Measurements from ENCODE around the gene GEMIN7.
A peak's percentile ranks its signal among the peaks of the same experiment; 100 is the strongest.

- no peak for TF ChIP-seq CTCF (IDR thresholded peaks at IDR 0.05)
- TF ChIP-seq POLR2A (IDR thresholded peaks at IDR 0.05) = peak in 1 of 2 donors; percentile 32
Measured at GRCh38 chr19:45101806-45102205, 22.7 kb downstream of the GEMIN7 start.

All from adrenal gland (tissue), 5 donors.